H1 (cell line): ENCODE measurements around the gene DDX56. TPM values are rescaled to one million over a fixed set of nuclear protein-coding genes. Genes with fewer than 3 reads are reported as not detected.

ENCODE experiments used
- CTCF ChIA-PET: fragments of 300-600 bp; sonication (Branson Sonifier 250); formaldehyde crosslinking; loops from one replicate; lab custom pipeline; 2021; ENCODE audit not compliant: partially characterized antibody; lab: Charles Lee
- POLR2A ChIA-PET: fragments of 300-600 bp; sonication (Branson Sonifier 250); formaldehyde crosslinking; loops from one replicate; lab custom pipeline; 2021; ENCODE audit warnings: inconsistent platforms; ENCODE audit not compliant: partially characterized antibody; lab: Charles Lee
- DNase-seq, 2 experiments: peaks; one replicate each; pipeline versions ENCODE4 v3.0.0 to v3.0.0-alpha.2; 2010 to 2022; ENCODE audit warnings: low spot score in 2 of 2, low read depth in 1 of 2, mixed read lengths in 1 of 2
- FAIRE-seq: peaks from 2 replicates; lab custom pipeline; 2011; peaks lifted over from hg19 to GRCh38; lab: Jason Lieb, UNC
- H2AFZ ChIP-seq: 2 replicates; pipeline ENCODE4 v1.8.1; 2012; ENCODE audit warnings: low read length, inconsistent platforms
- H2AK5ac ChIP-seq: 2 replicates; pipeline ENCODE4 v1.6.1; 2013; ENCODE audit warnings: low read depth, low read length
- H2BK120ac ChIP-seq: replicated peaks from 2 replicates; pipeline ENCODE3; 2013; ENCODE audit warnings: low read depth, low read length, inconsistent platforms
- H2BK12ac ChIP-seq: 2 replicates; pipeline ENCODE4 v1.6.1; 2013; ENCODE audit warnings: low read depth, low read length
- H2BK15ac ChIP-seq: 2 replicates; pipeline ENCODE4 v1.6.1; 2013; ENCODE audit warnings: low read length
- H2BK20ac ChIP-seq: 2 replicates; pipeline ENCODE4 v1.6.1; 2013; ENCODE audit warnings: low read length
- H2BK5ac ChIP-seq: 2 replicates; pipeline ENCODE4 v1.6.1; 2013; ENCODE audit warnings: low read depth, low read length
- H3K14ac ChIP-seq: 2 replicates; pipeline ENCODE4 v1.6.1; 2013; ENCODE audit warnings: inconsistent platforms; ENCODE audit not compliant: insufficient read length
- H3K18ac ChIP-seq: 2 replicates; pipeline ENCODE4 v1.6.1; 2013; ENCODE audit warnings: low read length; ENCODE audit errors: extremely low read depth
- H3K23ac ChIP-seq: 2 replicates; pipeline ENCODE4 v1.6.1; 2013; ENCODE audit warnings: inconsistent platforms; ENCODE audit not compliant: insufficient read length
- H3K23me2 ChIP-seq: 2 replicates; pipeline ENCODE4 v1.6.1; 2013; ENCODE audit warnings: low read depth, low read length
- H3K27ac ChIP-seq: 2 replicates; pipeline ENCODE4 v1.6.1; 2011; ENCODE audit warnings: low read depth, low read length, inconsistent platforms
- H3K27me3 ChIP-seq, 4 experiments: replicated peaks in 1 of 4; 1 replicate in 1 of 4; 2 replicates in 3 of 4; pipeline versions ENCODE4 v1.6.1 to v1.8.1; 2011 to 2013; ENCODE audit warnings: low read length in 3 of 4, mild to moderate bottlenecking in 3 of 4, inconsistent platforms in 2 of 4, mixed read lengths in 2 of 4, moderate library complexity in 1 of 4; ENCODE audit not compliant: control insufficient read depth in 3 of 4, insufficient read depth in 3 of 4; ENCODE audit errors: extremely low read depth in 1 of 4
- H3K36me3 ChIP-seq, 4 experiments: 2 replicates each; pipeline versions ENCODE4 v1.6.1 to v1.8.1; 2011 to 2013; ENCODE audit warnings: mild to moderate bottlenecking in 4 of 4, low read length in 3 of 4, moderate library complexity in 2 of 4, control low read depth in 1 of 4, inconsistent platforms in 1 of 4; ENCODE audit not compliant: insufficient read depth in 4 of 4, control insufficient read depth in 2 of 4
- H3K4ac ChIP-seq: replicated peaks from 2 replicates; pipeline ENCODE3; 2013; ENCODE audit warnings: low read length, low read depth, mixed read lengths, inconsistent platforms; ENCODE audit not compliant: insufficient read length
- H3K4me1 ChIP-seq, 4 experiments: replicated peaks in 1 of 4; 1 replicate in 1 of 4; 2 replicates in 3 of 4; pipeline versions ENCODE4 v1.6.1 to v1.8.1; 2011 to 2013; ENCODE audit warnings: low read length in 3 of 4, inconsistent platforms in 2 of 4, mixed read lengths in 1 of 4; ENCODE audit not compliant: insufficient read depth in 4 of 4, control insufficient read depth in 3 of 4
- H3K4me2 ChIP-seq, 2 experiments: 2 replicates each; pipeline versions ENCODE4 v1.6.1 to v1.8.1; 2011 to 2013; ENCODE audit warnings: low read depth in 2 of 2, low read length in 2 of 2, control low read depth in 1 of 2, inconsistent platforms in 1 of 2, mild to moderate bottlenecking in 1 of 2; ENCODE audit not compliant: insufficient read depth in 1 of 2
- H3K4me3 ChIP-seq, 4 experiments: fragments of 200-600, 300-600 bp in 1 of 4; sonication (generic), shearing (Covaris generic), sonication (Bioruptor Twin) in 1 of 4; 2 replicates each; pipeline versions ENCODE4 v1.5.1 to v1.8.1; 2011 to 2016; ENCODE audit warnings: low read length in 4 of 4, low read depth in 3 of 4, control low read depth in 2 of 4, inconsistent platforms in 2 of 4, mild to moderate bottlenecking in 2 of 4, mixed read lengths in 1 of 4, moderate library complexity in 1 of 4; ENCODE audit not compliant: insufficient read depth in 2 of 4; ENCODE audit errors: extremely low read depth in 1 of 4
- H3K56ac ChIP-seq: replicated peaks from 2 replicates; pipeline ENCODE3; 2013; ENCODE audit warnings: low read depth, mild to moderate bottlenecking, mixed read lengths, low read length, inconsistent platforms; ENCODE audit not compliant: insufficient read length
- H3K79me1 ChIP-seq: 2 replicates; pipeline ENCODE4 v1.6.1; 2013; ENCODE audit warnings: low read depth, low read length, control low read depth
- H3K79me2 ChIP-seq, 2 experiments: 2 replicates each; pipeline versions ENCODE4 v1.6.1 to v1.8.1; 2012 to 2013; ENCODE audit warnings: low read length in 2 of 2, mild to moderate bottlenecking in 2 of 2, inconsistent platforms in 1 of 2; ENCODE audit not compliant: insufficient read depth in 2 of 2, control insufficient read depth in 1 of 2
- H3K9ac ChIP-seq, 4 experiments: replicated peaks in 1 of 4; 1 replicate in 1 of 4; 2 replicates in 3 of 4; pipeline versions ENCODE4 v1.6.1 to v1.8.1; 2011 to 2013; ENCODE audit warnings: low read depth in 3 of 4, low read length in 3 of 4, control low read depth in 2 of 4, mild to moderate bottlenecking in 2 of 4, moderate library complexity in 2 of 4, inconsistent platforms in 1 of 4; ENCODE audit errors: extremely low read depth in 1 of 4
- H3K9me3 ChIP-seq, 2 experiments: 2 replicates each; pipeline versions ENCODE4 v1.6.1 to v1.8.1; 2012 to 2013; ENCODE audit warnings: mild to moderate bottlenecking in 2 of 2, moderate library complexity in 2 of 2, control low read depth in 1 of 2, inconsistent platforms in 1 of 2, low read depth in 1 of 2, low read length in 1 of 2, mixed read lengths in 1 of 2; ENCODE audit not compliant: insufficient read depth in 2 of 2
- H4K20me1 ChIP-seq, 2 experiments: replicated peaks in 1 of 2; 2 replicates each; pipeline versions ENCODE3 to v1.8.1; 2011 to 2013; ENCODE audit warnings: inconsistent platforms in 2 of 2, low read length in 2 of 2, mild to moderate bottlenecking in 1 of 2; ENCODE audit not compliant: insufficient read depth in 2 of 2, control insufficient read depth in 1 of 2
- H4K5ac ChIP-seq: 2 replicates; pipeline ENCODE4 v1.6.1; 2013; ENCODE audit warnings: low read length, low read depth, mixed read lengths, inconsistent platforms; ENCODE audit not compliant: insufficient read length
- H4K8ac ChIP-seq: 2 replicates; pipeline ENCODE4 v1.8.0; 2013; ENCODE audit warnings: mild to moderate bottlenecking, moderate library complexity, low read length, inconsistent platforms; ENCODE audit not compliant: insufficient read depth; ENCODE audit errors: extremely low read depth
- H4K91ac ChIP-seq: replicated peaks from 2 replicates; pipeline ENCODE3; 2013; ENCODE audit warnings: low read length, mixed read lengths, inconsistent platforms; ENCODE audit not compliant: insufficient read length
- EGR1 ChIP-seq: IDR thresholded peaks from 2 replicates; pipeline ENCODE4 v1.6.1; 2011; ENCODE audit warnings: low read depth, low read length, borderline replicate concordance
- EZH2 ChIP-seq: fragments of 200-600 bp; sonication (generic); IDR thresholded peaks from 2 replicates; pipeline ENCODE4 v1.7.1; 2012; ENCODE audit warnings: low read depth, mild to moderate bottlenecking, moderate library complexity, low read length, inconsistent platforms; ENCODE audit not compliant: severe bottlenecking
- HDAC2 ChIP-seq, 2 experiments: fragments of 300-600 bp in 1 of 2; sonication (generic) in 1 of 2; IDR thresholded peaks; 2 replicates each; pipeline ENCODE4 v1.6.1; 2011 to 2012; ENCODE audit warnings: low read depth in 2 of 2, low read length in 2 of 2, mild to moderate bottlenecking in 2 of 2, moderate library complexity in 2 of 2, borderline replicate concordance in 1 of 2, inconsistent platforms in 1 of 2
- RFX5 ChIP-seq: IDR thresholded peaks from 2 replicates; pipeline ENCODE4 v1.6.1; 2011; ENCODE audit warnings: low read depth, low read length, improper control_type of control experiment, borderline replicate concordance
- SP4 ChIP-seq: IDR thresholded peaks from 2 replicates; pipeline ENCODE4 v1.6.1; 2012; ENCODE audit warnings: low read length, inconsistent platforms
- TEAD4 ChIP-seq: IDR thresholded peaks from 2 replicates; pipeline ENCODE4 v1.6.1; 2012; ENCODE audit warnings: low read depth, low read length, inconsistent platforms, mixed read lengths
- WGBS, 2 experiments: shearing (Covaris generic) in 1 of 2; methylation state at CpG; one replicate each; pipeline versions ENCODE4 v1.1.6 to v1.1.7; 2013 to 2015; ENCODE audit warnings: low lambda C conversion rate in 2 of 2, mixed read lengths in 2 of 2, inconsistent platforms in 1 of 2, low coverage in 1 of 2, missing lambda C conversion rate in 1 of 2; ENCODE audit not compliant: insufficient replicate concordance in 2 of 2, insufficient coverage in 1 of 2, insufficient read length in 1 of 2; ENCODE audit errors: extremely low coverage in 1 of 2, missing lambda C conversion rate in 1 of 2; 5-methylcytosine and 5-hydroxymethylcytosine counted together
- polyA plus RNA-seq, 7 experiments: library from polyadenylated mRNA; depleted of rRNA in 3 of 7; stranded (reverse) in 5 of 7; unstranded in 2 of 7; fragments of >200 nt in 5 of 7; fragments of 200-250 nt in 2 of 7; gene quantifications; 1 replicate in 5 of 7; 2 replicates in 1 of 7; 4 replicates in 1 of 7; pipeline versions ENCODE4 v1.2.1 to v1.2.3, GENCODE V29; 2011 to 2013; ENCODE audit warnings: missing spikeins in 2 of 7, mixed read lengths in 2 of 7
- total RNA-seq: library from RNA; stranded (reverse); fragmentation: NEBNext Ultra II Directional; extraction: Animal tissue kit (Norgen Biotek cat#: 25700); gene quantifications from 2 replicates; pipeline ENCODE4 v1.2.1, GENCODE V29; 2021

The DDX56 gene
- total and polyA plus RNA-seq, 2 of the 8 experiments (the other 6 are each of a cell fraction or from before 2014, with no cell fraction given) = 56.9 to 81.6 TPM

DNA sequence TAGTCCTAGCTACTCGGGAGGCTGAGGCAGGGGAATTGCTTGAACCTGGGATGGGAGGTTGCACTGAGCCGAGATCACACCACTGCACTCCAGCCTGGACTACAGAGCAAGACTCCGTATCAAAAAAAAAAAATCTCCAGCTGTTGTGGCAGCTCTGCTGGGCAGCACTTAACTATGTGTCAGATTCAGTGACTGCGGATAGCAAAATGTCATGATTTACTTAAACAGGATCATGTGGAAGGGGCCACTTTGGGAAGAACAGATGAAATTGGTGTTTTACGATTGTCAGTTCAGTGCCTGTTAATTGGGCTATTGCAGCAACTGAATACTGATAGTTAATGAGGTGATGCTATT lies 48.0 kb upstream of the DDX56 start:
- Histone ChIP-seq H2AFZ (no peak overlapping the region), H2BK12ac (no peak overlapping the region), H3K9ac (no peak overlapping the region), H3K27me3 (no peaks in the 10 kb centered on the region), H3K4me3 (no peak overlapping the region), H3K79me2 (peaks cover 12 to 83% of the 10 kb centered on the region in 2 experiments), H2BK120ac (no peak overlapping the region), H3K4ac (no peak overlapping the region), H3K18ac (no peak overlapping the region), H2BK15ac (no peak overlapping the region), H4K5ac (no peak overlapping the region), H3K4me1 (peaks cover 0 to 2% (median 0%) of the 10 kb centered on the region in 4 experiments; a peak in 3 of 7 replicates), H3K23me2 (no peaks in the 10 kb centered on the region), H3K23ac (no peak overlapping the region), H3K56ac (no peak overlapping the region), H3K14ac (no peak overlapping the region), H2BK20ac (no peak overlapping the region), H4K91ac (no peak overlapping the region), H3K4me2 (no peak overlapping the region), H3K9me3 (no peaks in the 10 kb centered on the region), H2AK5ac (no peak overlapping the region), H4K20me1 (peaks cover 3 to 20% of the 10 kb centered on the region in 2 experiments), H4K8ac (no peak overlapping the region), H3K27ac (no peak overlapping the region), H2BK5ac (no peak overlapping the region), H3K79me1 (peaks cover 15% of the 10 kb centered on the region), H3K36me3 (peaks cover 0 to 21% (median 7%) of the 10 kb centered on the region in 4 experiments; a peak in 4 of 8 replicates)
- no peak for TF ChIP-seq HDAC2 (IDR thresholded peaks at IDR 0.05; ENCODE audit: borderline replicate concordance in 1 of 2, low read depth in 2 of 2, low read length in 2 of 2)
- TF ChIP-seq EGR1 = no peak
- TF ChIP-seq TEAD4 = no peak
- TF ChIP-seq SP4 = no peak
- TF ChIP-seq EZH2 = no peak
- TF ChIP-seq RFX5 = no peak
- POLR2A ChIA-PET = interaction anchor here (1.3 to 2.0 kb wide), 4 partner anchors 9 to 15 kb away, joined by 3 to 6 read pairs (median 4); partner anchors contain the start of gene OGDH
- CTCF ChIA-PET = interaction anchor here (0.9 to 1.7 kb wide), 2 partner anchors 15 to 56 kb away, joined by 3 to 4 read pairs; no protein-coding TSS in a partner anchor
- DNase-seq (no peak), FAIRE-seq (no peak)
- WGBS, 2 experiments = 92% methylated on average over 5 of the region's 5 CpGs; no CpG with 5 or more reads in 1 of the 2 experiments
